Left renal pelvis (tissue), 4 donors: ENCODE data around the gene GGA1. TPM values are rescaled to one million over a fixed set of nuclear protein-coding genes. Genes with fewer than 3 reads are reported as not detected.
"Not testable (repeated sequence)": the region's sequence is repeated elsewhere in the genome, so short reads cannot be mapped to it uniquely, and the experiment has no call there.

ENCODE experiments used
- DNase-seq, 4 donors: peaks; one replicate each; pipeline ENCODE4 v3.0.0-alpha.2; 2013; ENCODE audit warnings: low read depth in 4 of 4, low spot score in 3 of 4
- polyA plus RNA-seq, 4 donors: library from polyadenylated mRNA; unstranded; fragments of 120-200 nt; gene quantifications; one replicate each; pipeline ENCODE4 v1.2.1, GENCODE V29; 2013; ENCODE audit not compliant: insufficient read length in 4 of 4

The GGA1 gene
- polyA plus RNA-seq, 4 donors = 34.9 to 78.9 (median 47.2) TPM

- no peak for DNase-seq
Observed at GRCh38 chr22:37640591-37641560, 32.2 kb downstream of the GGA1 start.

- no peak for DNase-seq
Observed at GRCh38 chr22:37641561-37641949, 32.9 kb downstream of the GGA1 start.

GRCh38 chr22:37643225-37643847, 34.7 kb downstream of the GGA1 start:
- DNase-seq = peak in 1 of 4 donors; percentile 65

GRCh38 chr22:37647317-37647716, 38.7 kb downstream of the GGA1 start:
- no peak for DNase-seq

- DNase-seq = no peak
Observed at GRCh38 chr22:37647928-37648327, 39.3 kb downstream of the GGA1 start.

GRCh38 chr22:37650463-37651136, 42.0 kb downstream of the GGA1 start:
- DNase-seq = no peak

DNA sequence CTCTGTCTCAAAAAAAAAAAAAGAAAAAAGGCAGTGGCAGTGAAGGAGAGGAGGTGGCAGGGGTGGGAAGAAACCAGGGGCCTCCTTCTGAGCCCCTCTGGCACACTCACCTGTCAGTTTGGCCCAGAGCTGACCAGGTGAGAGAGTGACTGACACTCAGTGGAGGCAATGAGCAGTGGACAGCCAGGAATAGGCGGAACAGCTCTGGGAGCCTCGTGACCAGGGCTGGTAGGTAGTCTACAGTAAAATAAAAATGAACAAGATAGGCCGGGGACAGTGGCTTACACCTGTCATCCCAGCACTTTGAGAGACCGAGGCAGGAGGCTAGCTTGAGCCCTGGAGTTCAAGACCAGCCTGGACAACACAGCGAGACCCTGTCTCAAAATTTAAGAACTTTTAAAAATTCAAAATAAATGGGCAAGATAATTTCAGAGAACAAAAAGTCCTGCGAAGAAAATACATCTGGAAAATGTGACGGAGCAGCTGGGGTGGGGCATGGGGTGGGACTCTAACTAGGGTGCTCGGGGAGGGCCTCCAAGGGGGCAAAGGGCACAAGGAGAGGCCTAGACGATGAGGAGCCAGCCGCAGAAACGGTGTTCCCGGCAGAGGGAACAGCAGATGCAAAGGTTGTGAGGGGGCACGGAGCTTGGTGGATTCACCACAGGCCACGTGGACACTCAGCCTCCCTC, 46.1 kb downstream of the GGA1 start:
- no peak for DNase-seq

DNA sequence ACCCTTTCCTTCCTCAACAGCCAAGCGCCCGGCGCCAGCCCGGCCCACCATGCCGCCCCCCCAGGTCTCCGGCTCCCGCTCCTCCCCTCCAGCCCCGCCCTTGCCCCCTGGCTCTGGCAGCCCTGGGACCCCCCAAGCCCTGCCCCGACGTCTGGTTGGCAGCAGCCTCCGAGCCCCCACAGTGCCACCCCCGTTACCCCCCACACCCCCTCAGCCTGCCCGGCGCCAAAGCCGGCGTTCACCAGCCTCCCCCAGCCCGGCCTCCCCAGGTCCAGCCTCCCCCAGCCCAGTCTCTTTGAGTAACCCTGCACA, 46.6 kb downstream of the GGA1 start:
- no peak for DNase-seq

DNA sequence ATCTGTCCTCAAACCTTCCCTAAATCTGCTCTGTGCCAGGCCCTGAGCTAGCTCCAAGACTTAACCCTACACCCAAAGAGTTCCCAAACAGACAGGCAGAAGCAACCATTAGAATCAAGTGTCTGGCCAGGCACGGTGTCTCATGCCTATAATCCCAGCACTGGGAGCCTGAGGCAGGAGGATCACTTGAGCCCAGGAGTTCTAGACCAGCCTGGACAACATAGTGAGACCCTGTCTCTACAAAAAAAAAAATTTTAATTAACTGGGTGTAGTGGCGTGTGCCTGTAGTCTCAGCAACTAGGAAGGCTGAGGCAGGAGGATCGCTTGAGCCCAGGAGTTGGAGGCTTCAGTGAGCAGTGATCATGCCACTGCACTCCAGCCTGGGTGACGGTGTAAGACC, 47.9 kb downstream of the GGA1 start:
- DNase-seq = not testable (repeated sequence)

DNA sequence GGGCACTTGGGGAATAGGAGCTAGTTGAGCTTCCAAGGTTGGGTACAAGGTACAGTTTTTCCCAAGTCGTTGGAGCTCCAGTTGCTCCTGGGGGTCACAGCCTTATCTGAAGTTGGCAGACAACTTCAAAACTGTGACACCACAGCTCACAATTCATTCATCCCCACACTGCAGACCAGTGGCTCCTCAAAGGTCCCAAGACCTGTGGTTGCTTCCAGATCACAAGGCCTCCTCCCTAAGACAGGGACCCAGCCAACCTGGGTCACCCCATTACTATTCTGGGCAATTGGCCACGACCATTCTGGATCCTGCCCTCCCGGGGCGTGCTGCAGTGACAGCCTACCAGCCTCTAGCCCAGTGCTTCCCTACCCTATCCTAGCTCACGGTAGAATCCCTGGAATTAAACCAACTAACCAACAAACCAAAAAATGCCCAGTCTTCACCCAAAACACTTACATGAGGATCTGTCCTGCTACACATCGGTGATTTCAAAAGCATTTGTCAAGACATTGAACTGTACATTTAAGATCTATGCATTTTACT, 49.0 kb downstream of the GGA1 start:
- DNase-seq = no peak

DNA sequence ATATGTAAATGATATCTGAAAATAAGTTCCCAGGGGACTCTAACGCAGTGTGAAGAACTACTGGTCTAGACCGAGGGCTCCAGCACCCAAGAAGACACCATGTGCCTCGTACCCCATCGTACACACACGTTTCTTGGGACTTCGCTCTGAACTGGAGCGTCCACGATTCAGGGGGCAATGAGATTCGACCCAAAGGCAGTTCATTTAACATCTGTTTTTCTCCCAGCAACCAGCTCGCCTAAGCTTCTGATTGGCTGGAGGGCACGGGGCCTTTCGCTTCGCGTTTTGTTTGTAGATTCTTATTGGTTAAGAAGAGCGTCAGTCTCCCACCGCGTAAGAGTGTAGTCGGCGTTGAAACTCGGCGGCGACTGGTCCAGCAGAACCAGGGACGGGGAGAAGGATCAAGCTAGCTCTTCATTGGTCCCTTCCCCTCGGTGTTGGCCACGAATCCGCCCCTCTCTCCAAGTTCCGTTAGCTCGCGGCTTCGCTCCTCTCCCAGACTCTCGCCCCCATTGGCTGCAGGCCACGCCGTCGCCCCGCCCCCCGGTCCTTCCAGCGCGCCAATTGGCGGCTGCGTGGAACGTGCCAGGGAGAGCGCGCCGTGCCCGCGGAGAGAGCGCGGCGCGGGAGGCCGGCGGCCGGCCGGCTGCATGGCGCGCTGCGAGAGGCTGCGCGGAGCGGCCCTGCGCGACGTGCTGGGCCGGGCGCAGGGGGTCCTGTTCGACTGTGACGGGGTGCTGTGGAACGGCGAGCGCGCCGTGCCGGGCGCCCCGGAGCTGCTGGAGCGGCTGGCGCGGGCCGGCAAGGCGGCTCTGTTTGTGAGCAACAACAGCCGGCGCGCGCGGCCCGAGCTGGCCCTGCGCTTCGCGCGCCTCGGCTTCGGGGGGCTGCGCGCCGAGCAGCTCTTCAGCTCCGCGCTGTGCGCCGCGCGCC, 49.8 kb downstream of the GGA1 start, which contains the start of gene PDXP:
PDXP (plus strand) TSS at position 591 of the 933 bp plus-strand sequence; CDS start at position 651, 60 bp downstream.
- peak; percentile 98 to 100 (median 99) for DNase-seq

GRCh38 chr22:37659066-37659896, 50.6 kb downstream of the GGA1 start:
- DNase-seq = no peak

- DNase-seq = no peak
Observed at GRCh38 chr22:37659897-37660708, 51.5 kb downstream of the GGA1 start.

GRCh38 chr22:37660709-37661045, 52.0 kb downstream of the GGA1 start:
- no peak for DNase-seq

DNA sequence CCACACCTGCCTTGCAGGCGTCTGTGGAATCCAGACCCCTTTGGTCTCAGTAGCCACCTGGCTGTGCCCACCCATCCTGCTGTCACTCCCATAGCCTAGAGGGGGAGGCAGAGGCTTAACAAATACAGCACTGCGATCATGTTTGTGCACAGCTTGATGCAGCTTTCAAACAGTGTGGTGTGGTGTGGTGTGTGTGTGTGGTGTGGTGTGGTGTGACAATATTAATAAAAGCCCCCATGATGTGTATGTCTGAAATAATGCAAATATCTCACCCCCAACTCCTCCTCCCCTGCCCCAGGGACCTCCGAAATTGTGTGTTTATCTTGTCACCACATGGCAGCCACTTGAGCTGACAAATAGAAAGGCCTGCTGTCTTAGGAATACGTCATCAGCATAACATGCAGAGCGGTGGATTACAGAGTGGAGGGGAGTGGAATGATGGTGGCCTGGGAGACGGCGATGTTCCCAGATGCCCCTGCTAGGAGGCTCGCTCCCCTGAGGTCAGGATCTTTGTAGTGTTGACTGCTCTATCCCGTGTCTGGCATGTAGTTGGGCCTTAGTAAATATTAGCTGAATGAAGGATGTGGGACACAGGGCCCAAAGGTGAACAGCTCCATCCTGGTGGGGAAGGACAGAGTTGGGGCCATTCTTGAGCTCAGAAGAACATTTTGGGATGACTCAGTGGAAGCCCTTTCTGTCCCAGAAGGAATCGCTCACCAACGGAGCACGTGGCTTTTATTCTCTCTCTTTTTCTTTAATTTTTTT, 52.7 kb downstream of the GGA1 start:
- no peak for DNase-seq

DNA sequence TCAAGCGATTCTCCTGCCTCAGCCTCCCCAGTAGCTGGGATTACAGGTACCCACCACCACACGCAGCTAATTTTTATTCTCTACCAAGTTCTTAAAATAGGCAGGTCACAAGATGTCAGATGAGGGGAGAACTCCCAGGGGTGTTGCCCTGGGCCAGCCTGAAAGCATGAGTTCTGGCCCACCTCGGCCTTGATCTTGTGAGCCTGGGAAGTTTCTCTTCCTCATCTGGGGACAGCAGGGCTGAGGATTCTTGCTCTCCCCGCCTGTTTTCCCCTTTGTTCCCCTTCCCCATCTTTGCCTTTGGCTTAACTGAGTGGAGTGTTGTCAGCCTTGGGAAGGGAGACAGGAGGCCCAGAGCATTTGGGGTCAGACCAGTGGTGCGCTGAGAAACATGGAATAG, 53.4 kb downstream of the GGA1 start:
- no peak for DNase-seq

GRCh38 chr22:37663521-37664140, 55.0 kb downstream of the GGA1 start:
- no peak for DNase-seq
